ENCODE measurements around the gene GPR25.

- TF ChIP-seq POLR2A (IDR thresholded peaks at IDR 0.05; ENCODE audit: low read depth, low read length) (no peak), POLR2AphosphoS5 (IDR thresholded peaks at IDR 0.05; ENCODE audit: low read depth, low read length) (no peak)
Measured at GRCh38 chr1:200885623-200886402, 13.0 kb downstream of the GPR25 start.
